GM21423 (cell line): ENCODE data around the gene PKP4.

Experiments used
- ATAC-seq: cut with Tn5 transposase; IDR thresholded peaks from one replicate; pipeline ENCODE4 v1.9.1; 2021; ENCODE audit warnings: mild to moderate bottlenecking, moderate library complexity; ENCODE audit not compliant: unreplicated experiment

The PKP4 gene

GRCh38 chr2:158580760-158581159 lies 124.0 kb downstream of the PKP4 start:
- ATAC-seq = no peak

- ATAC-seq = no peak
Measured at GRCh38 chr2:158582670-158583069, 125.9 kb downstream of the PKP4 start.

- ATAC-seq = no peak
Measured at GRCh38 chr2:158583923-158584322, 127.2 kb downstream of the PKP4 start.

GRCh38 chr2:158586491-158586890 lies 129.7 kb downstream of the PKP4 start:
- no peak for ATAC-seq

- ATAC-seq = no peak
Measured at GRCh38 chr2:158589303-158589702, 132.6 kb downstream of the PKP4 start.

- no peak for ATAC-seq
Measured at GRCh38 chr2:158598862-158599517, 142.2 kb downstream of the PKP4 start.

GRCh38 chr2:158599609-158600008 lies 142.9 kb downstream of the PKP4 start:
- no peak for ATAC-seq

GRCh38 chr2:158600155-158600802 lies 143.5 kb downstream of the PKP4 start:
- no peak for ATAC-seq

GRCh38 chr2:158602027-158602426 lies 145.3 kb downstream of the PKP4 start:
- no peak for ATAC-seq

- no peak for ATAC-seq
Measured at GRCh38 chr2:158603205-158603604, 146.5 kb downstream of the PKP4 start.

GRCh38 chr2:158603986-158604385 lies 147.2 kb downstream of the PKP4 start:
- ATAC-seq = no peak

GRCh38 chr2:158610059-158610458 lies 153.3 kb downstream of the PKP4 start:
- ATAC-seq = no peak

GRCh38 chr2:158616480-158617000 lies 159.8 kb downstream of the PKP4 start:
- ATAC-seq = no peak

GRCh38 chr2:158618891-158619490 lies 162.2 kb downstream of the PKP4 start:
- ATAC-seq = no peak

- no peak for ATAC-seq
Measured at GRCh38 chr2:158619496-158619895, 162.7 kb downstream of the PKP4 start.

GRCh38 chr2:158620656-158621055 lies 163.9 kb downstream of the PKP4 start:
- ATAC-seq = no peak

- no peak for ATAC-seq
Measured at GRCh38 chr2:158624071-158624667, 167.4 kb downstream of the PKP4 start.

- ATAC-seq = no peak
Measured at GRCh38 chr2:158624961-158625360, 168.2 kb downstream of the PKP4 start.

- ATAC-seq = no peak
Measured at GRCh38 chr2:158629116-158629515, 172.4 kb downstream of the PKP4 start.

- no peak for ATAC-seq
Measured at GRCh38 chr2:158633261-158633660, 176.5 kb downstream of the PKP4 start.

- ATAC-seq = no peak
Measured at GRCh38 chr2:158634627-158635026, 177.9 kb downstream of the PKP4 start.
